Measurements from ENCODE around the gene COA8.
A peak's percentile ranks its signal among the peaks of the same experiment; 100 is the strongest.

The COA8 gene

DNA sequence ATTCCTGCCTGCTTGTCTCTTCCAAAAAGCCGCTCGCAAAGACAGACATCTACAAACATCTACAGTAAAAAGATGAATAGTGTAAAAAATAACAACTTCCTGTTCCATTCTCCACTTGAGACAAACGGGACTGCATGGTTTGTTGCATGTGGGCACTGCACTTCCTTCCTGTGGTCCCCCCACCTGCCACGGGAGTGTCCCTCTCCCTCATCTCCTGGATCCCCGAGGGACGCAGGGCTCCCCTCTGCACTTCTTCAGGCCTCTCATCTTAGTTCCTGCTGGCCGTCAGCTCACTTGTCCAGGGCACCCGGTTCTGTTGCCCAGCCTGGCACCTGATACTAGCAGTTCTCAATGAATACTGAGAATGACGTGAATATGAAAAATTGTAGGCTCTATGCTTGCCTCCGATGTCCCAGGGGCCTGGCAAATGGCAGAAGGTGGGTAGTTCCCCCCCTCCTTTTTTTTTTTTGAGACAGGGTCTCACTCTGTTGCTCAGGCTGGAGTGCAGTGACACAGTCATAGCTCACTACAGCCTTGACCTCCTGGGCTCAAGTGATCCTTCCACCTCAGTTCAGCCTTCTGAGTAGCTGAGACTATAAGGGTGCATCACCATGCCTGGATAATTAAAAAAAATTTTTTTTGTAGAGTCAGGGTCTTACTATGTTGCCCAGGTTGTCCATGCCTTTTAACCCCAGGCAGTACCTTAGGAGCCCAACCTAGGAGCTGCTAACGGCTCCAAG lies 62.8 kb downstream of the COA8 start:
- H3K4me3 ChIP-seq (ENCODE audit: low read depth, low read length), result no peak overlapping the region
- TF ChIP-seq CTCF (IDR thresholded peaks at IDR 0.05; ENCODE audit: low read depth, low read length), result no peak

GRCh38 chr14:103626146-103626850 lies 63.5 kb downstream of the COA8 start:
- H3K4me3 ChIP-seq (ENCODE audit: low read depth, low read length), result no peak overlapping the region
- no peak for TF ChIP-seq CTCF (IDR thresholded peaks at IDR 0.05; ENCODE audit: low read depth, low read length)

- H3K4me3 ChIP-seq (ENCODE audit: low read depth, low read length), result no peak overlapping the region
- TF ChIP-seq CTCF (IDR thresholded peaks at IDR 0.05; ENCODE audit: low read depth, low read length), result no peak
Measured at GRCh38 chr14:103627073-103628025, 64.6 kb downstream of the COA8 start.

DNA sequence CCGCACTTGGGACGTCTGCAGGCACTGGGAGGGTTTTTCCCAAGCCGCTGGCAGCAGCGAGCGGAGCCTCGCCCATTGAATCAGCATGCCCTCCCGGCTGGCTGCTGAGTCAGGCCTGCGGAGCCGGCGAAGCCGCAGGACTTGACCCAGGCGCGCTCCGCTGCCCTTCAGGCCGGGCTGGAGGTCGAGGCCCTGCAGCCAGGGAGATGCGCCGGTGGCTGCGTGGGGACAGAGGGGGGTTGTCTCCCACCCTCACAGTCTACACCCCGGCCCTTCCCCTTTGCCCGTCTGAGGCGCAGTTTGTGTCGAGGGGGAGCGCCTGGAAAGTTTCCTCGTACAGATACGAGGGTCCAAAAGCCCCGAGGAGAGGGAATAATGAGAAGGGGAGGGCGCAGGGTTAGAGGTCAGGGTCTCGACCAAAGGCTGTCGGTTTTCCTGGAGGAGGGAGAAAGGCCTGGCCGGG lies 65.5 kb downstream of the COA8 start:
- TF ChIP-seq CTCF (IDR thresholded peaks at IDR 0.05; ENCODE audit: low read depth, low read length), result no peak
- peak overlapping the region; percentile 92 for H3K4me3 ChIP-seq (ENCODE audit: low read depth, low read length)

DNA sequence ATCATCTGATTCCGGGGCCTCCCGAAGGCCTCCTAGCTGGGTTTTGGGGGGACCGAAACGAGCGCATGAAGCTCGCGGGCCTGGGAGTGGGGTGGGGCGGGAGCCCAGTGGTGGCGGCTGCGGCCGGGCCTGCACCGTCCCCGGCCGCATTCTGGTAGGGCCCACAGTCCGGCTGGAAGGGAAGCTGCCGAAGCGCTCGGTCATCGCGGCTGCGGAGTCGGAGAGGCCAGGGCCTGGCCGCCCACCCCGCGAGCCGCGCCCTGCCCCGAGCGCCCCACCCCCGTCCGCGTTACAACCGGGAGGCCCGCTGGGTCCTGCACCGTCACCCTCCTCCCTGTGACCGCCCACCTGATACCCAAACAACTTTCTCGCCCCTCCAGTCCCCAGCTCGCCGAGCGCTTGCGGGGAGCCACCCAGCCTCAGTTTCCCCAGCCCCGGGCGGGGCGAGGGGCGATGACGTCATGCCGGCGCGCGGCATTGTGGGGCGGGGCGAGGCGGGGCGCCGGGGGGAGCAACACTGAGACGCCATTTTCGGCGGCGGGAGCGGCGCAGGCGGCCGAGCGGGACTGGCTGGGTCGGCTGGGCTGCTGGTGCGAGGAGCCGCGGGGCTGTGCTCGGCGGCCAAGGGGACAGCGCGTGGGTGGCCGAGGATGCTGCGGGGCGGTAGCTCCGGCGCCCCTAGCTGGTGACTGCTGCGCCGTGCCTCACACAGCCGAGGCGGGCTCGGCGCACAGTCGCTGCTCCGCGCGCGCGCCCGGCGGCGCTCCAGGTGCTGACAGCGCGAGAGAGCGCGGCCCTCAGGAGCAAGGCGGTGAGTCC lies 66.1 kb downstream of the COA8 start, which contains the start of gene KLC1:
Gene KLC1 (plus strand): TSS at position 528 of the 819 bp plus-strand sequence. CDS start 25,354 bp downstream, outside the sequence.
- peak within 1 kb of the TSS; percentile 92 for H3K4me3 ChIP-seq (ENCODE audit: low read depth, low read length)
- TF ChIP-seq CTCF (IDR thresholded peaks at IDR 0.05; ENCODE audit: low read depth, low read length), result no peak

DNA sequence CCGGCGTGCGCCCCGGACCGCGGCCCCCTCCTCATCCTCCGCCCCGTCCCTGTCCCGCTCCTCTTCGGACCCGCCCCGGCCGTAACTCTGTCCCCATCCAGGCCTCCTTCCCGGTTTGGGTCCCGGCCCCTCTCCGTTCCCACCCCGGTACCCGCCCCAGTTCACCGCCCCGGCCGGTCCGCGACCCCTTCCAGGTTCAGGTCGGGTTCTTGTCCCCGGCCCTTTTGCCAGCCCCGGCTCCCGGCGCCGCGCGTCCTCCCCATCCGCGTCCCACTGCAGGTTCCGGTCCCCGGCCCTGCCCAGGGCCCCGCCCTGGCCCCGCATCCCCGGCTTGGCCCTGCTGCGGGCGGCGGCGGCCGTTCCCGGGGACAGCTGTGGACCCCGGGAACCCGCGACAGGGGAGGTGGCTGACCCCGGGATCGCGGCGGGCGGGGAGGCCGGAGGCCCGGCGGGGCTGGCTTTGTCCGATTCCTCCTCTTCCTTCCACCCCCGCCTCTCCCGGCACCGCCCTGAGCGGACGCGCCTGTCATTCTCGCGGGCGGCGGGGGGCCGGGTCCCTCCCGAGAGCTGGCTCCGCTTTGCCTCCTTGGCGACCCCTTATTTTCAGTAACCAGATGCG lies 66.9 kb downstream of the COA8 start:
- peak overlapping the region; percentile 92 for H3K4me3 ChIP-seq (ENCODE audit: low read depth, low read length)
- TF ChIP-seq CTCF (IDR thresholded peaks at IDR 0.05; ENCODE audit: low read depth, low read length), result no peak
